LNCAP (cell line): ENCODE results near the gene FXR2.

Experiments used
- CTCF ChIP-seq: fragments of 450-650 bp; IDR thresholded peaks from 2 replicates; pipeline ENCODE4 v1.5.1; 2017; ENCODE audit warnings: mild to moderate bottlenecking

FXR2 gene

GRCh38 chr17:7633093-7633492 is 18.4 kb upstream of the FXR2 start:
- TF ChIP-seq CTCF: no peak

DNA sequence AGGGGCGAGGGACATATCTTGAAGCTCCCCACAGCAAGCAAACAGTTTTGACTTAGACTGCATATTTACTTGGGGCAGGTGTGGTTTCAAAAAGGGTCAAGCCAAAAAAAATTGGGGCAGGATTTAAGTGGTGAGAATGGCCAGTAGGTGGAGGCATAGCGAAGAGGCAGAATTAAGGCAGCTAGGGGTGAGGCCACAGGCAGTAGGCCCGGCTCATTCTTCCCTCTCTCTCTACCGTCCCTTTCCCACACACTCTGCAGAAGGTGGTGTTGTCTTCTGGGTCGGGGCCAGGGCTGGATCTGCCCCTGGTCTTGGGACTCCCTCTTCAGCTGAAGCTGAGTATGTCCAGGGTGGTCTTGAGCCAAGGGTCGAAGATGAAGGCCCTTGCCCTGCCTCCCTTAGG is 17.8 kb upstream of the FXR2 start:
- TF ChIP-seq CTCF: peak; percentile 56; the same call in 1 of the 2 replicates

GRCh38 chr17:7631398-7632380 is 17.0 kb upstream of the FXR2 start:
- TF ChIP-seq CTCF: no peak

DNA sequence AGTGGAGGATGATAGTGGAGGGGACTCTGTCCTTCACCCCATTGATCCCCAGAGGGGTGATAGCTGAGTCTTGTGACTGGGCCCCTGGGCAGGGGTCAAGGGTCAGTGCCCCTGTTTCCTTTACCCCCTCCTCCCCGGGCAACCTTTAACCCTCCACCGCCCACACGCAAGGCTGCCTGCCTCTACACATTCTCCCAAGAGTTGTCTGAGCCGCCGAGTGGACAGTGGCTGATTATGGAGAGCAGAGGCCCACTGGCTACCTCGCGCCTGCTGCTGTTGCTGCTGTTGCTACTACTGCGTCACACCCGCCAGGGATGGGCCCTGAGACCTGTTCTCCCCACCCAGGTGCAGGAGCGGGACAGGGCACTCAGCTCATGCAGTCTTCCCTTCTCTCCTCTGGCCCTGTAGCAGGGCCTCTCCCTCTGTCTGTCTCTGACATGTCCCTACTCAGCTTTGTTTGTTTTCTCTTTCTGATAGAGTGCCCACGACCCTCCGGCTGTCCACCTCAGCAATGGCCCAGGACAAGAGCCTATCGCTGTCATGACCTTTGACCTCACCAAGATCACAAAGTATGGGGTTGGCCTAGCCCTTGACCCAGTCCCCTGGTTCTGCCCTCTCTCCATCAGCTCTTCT is 15.4 kb upstream of the FXR2 start, which contains the start of gene SHBG:
SHBG (plus strand) TSS at position 197 of the 633 bp plus-strand sequence; CDS start at position 235, 38 bp downstream.
- no peak for TF ChIP-seq CTCF

- TF ChIP-seq CTCF: no peak
Measured at GRCh38 chr17:7627250-7628121, 12.8 kb upstream of the FXR2 start, which contains the start of gene SAT2. TSS of gene SAT2 (minus strand) at chr17:7627821. CDS start at chr17:7627635, 186 bp downstream.

DNA sequence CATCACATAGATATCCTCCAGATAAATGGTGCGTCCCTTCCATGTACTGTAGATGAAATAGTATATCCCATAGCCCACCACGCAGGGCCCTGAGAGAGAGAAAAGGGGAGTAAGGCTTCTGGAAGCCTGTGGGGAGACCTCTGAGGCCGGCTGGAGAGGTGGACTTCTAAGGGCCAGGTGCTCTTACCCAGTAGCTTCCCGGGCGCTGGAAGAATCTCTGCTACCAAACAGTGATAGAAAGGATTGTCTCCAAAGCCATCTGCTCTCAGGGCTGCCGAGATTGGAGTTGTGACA is 12.2 kb upstream of the FXR2 start:
- TF ChIP-seq CTCF: no peak

DNA sequence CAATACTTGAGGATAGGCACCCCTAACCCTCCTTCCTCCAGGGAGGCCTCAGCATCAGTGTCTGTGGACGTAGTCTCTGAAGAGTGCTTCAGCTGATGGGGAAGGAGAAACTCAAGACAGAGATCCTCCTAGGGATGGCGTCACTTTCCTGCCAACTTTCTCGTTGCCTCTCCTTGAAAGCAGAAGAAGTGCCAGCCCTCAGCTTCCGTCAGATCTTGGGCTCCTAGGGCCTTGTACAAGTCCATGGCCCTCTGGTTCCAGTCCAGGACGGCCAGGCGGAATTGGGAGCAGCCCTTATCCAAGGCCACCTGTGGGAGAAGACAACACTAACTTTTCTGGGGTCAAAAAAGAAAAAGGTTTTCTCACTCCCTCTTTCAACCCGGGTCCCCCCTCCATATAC is 11.6 kb upstream of the FXR2 start:
- TF ChIP-seq CTCF: no peak
